Mucosa of descending colon (tissue), 3 donors: ENCODE results near the gene CLMN. TPM values are rescaled to one million over a fixed set of nuclear protein-coding genes. Genes with fewer than 3 reads are reported as not detected.

Source experiments
- ATAC-seq: fragments of 200-7000 bp; cut with Tn5 transposase; one replicate; pipeline ENCODE4 v1.9.1; 2020; ENCODE audit warnings: mild to moderate bottlenecking, moderate library complexity
- DNase-seq, 3 donors: peaks; one replicate each; pipeline ENCODE4 v3.0.0-alpha.2; 2020
- H3K36me3 ChIP-seq: fragments of 200-600 bp; one replicate; pipeline ENCODE4 v1.8.0; 2021; ENCODE audit warnings: low read depth, mild to moderate bottlenecking
- H3K4me1 ChIP-seq: fragments of 200-600 bp; one replicate; pipeline ENCODE4 v1.8.0; 2021; ENCODE audit warnings: low read depth, mild to moderate bottlenecking
- H3K4me3 ChIP-seq: fragments of 200-600 bp; one replicate; pipeline ENCODE4 v1.8.0; 2021; ENCODE audit warnings: mild to moderate bottlenecking
- H3K9me3 ChIP-seq: fragments of 200-600 bp; one replicate; pipeline ENCODE4 v1.8.0; 2021; ENCODE audit warnings: mild to moderate bottlenecking
- intact Hi-C, 2 donors: fragments of 100-400 bp; cut with DNase I in 1 of 2; cut with micrococcal nuclease in 1 of 2; formaldehyde crosslinking; loops; one replicate each; pipeline versions ENCODE4 v1.11.0 to v1.11.1; 2022; cut with DNase I, micrococcal nuclease
- total RNA-seq, 3 donors: library from RNA; stranded (reverse); fragmentation: NEBNext Ultra II Directional in 2 of 3; extraction: Animal tissue kit (Norgen Biotek cat#: 25700) in 2 of 3; gene quantifications; one replicate each; pipeline versions ENCODE4 v1.2.1 to v1.2.4, GENCODE V29; 2021 to 2023
- TF ChIP-seq, protein P1 (sequence below): fragments of 200-600 bp; IDR thresholded peaks from one replicate; pipeline ENCODE4 v1.8.0; 2022; ENCODE audit warnings: antibody characterized with exemption, mild to moderate bottlenecking
- donor health status: DM: no; HTN: no; CAD: no; lungs with moderate emphysema.
- donor health status: DM: no; HTN: no; CAD: no.
- donor health status: DM: no; HTN: yes; CAD: no.

The CLMN gene
- total RNA-seq, 3 donors from 2014 or later: 73.7 to 200 (median 132) TPM

DNA sequence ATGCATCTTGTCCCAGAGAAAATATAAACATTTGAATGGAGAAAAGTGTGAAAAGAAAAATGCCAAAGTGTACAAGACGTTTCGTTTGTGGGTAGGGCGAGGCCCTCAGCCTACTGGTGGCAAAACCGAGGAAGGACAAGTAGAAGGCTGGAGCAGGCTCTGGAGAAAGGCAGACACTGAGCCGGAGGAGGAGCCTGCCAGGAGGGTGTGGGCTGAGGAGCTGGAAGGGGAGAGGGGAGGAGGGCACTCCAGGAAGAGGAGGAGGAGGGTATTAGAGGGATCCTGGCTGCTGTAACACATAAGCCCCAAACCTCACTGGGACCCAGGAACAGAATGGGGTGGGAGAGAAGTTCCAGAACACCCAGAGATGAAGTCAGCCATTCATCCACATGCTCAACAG lies 47.7 kb downstream of the CLMN start:
- intact Hi-C loops: no loop called here
- no peak overlapping the region for H3K4me3 ChIP-seq
- H3K9me3 ChIP-seq: no peaks in the 10 kb centered on the region
- DNase-seq: peak in 1 of 3 donors; percentile 60
- TF ChIP-seq, protein P1, sequence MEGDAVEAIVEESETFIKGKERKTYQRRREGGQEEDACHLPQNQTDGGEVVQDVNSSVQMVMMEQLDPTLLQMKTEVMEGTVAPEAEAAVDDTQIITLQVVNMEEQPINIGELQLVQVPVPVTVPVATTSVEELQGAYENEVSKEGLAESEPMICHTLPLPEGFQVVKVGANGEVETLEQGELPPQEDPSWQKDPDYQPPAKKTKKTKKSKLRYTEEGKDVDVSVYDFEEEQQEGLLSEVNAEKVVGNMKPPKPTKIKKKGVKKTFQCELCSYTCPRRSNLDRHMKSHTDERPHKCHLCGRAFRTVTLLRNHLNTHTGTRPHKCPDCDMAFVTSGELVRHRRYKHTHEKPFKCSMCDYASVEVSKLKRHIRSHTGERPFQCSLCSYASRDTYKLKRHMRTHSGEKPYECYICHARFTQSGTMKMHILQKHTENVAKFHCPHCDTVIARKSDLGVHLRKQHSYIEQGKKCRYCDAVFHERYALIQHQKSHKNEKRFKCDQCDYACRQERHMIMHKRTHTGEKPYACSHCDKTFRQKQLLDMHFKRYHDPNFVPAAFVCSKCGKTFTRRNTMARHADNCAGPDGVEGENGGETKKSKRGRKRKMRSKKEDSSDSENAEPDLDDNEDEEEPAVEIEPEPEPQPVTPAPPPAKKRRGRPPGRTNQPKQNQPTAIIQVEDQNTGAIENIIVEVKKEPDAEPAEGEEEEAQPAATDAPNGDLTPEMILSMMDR: no peak
- H3K36me3 ChIP-seq: no peaks in the 10 kb centered on the region
- peak; percentile 20 for ATAC-seq
- peaks cover 37% of the 10 kb centered on the region for H3K4me1 ChIP-seq

GRCh38 chr14:95270203-95270602 lies 49.5 kb downstream of the CLMN start:
- TF ChIP-seq, protein P1: no peak
- Histone ChIP-seq H3K4me3 (no peak overlapping the region), H3K4me1 (peaks cover 53% of the 10 kb centered on the region), H3K9me3 (no peaks in the 10 kb centered on the region), H3K36me3 (no peaks in the 10 kb centered on the region)
- ATAC-seq (no peak), DNase-seq (no peak)
- intact Hi-C loops: no loop called here

DNA sequence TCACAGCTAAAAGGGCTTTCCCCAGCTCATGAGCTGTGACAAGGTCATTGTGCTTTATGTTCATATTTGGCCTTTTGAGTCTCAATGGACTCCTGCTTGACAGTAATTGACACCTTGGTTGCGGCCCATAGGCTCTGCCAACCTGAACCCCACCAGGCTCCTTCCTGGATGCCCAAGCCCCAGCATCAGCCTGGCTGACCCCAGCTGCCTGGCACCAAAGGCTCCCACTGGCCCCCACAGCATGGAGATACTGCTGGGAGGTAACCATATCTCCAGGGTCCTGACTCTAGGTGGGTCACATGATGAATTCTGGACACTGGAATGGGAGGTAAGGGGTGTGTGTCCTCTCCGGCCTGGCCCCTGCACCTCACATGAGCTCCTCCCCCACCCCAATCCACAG lies 50.2 kb downstream of the CLMN start:
- ATAC-seq (no peak), DNase-seq (no peak)
- TF ChIP-seq, protein P1: no peak
- intact Hi-C loops: no loop called here
- peaks cover 52% of the 10 kb centered on the region for H3K4me1 ChIP-seq
- no peak overlapping the region for H3K4me3 ChIP-seq
- no peaks in the 10 kb centered on the region for H3K9me3 ChIP-seq
- no peaks in the 10 kb centered on the region for H3K36me3 ChIP-seq

GRCh38 chr14:95268350-95268749 lies 51.4 kb downstream of the CLMN start:
- no peaks in the 10 kb centered on the region for H3K9me3 ChIP-seq
- intact Hi-C loops: no loop called here
- H3K4me3 ChIP-seq: no peak overlapping the region
- DNase-seq: no peak
- TF ChIP-seq, protein P1: no peak
- H3K4me1 ChIP-seq: peaks cover 46% of the 10 kb centered on the region
- no peak for ATAC-seq
- H3K36me3 ChIP-seq: no peaks in the 10 kb centered on the region

- H3K4me1 ChIP-seq: peaks cover 37% of the 10 kb centered on the region
- no peak for ATAC-seq
- H3K36me3 ChIP-seq: no peaks in the 10 kb centered on the region
- no peak for DNase-seq
- intact Hi-C loops: no loop called here
- TF ChIP-seq, protein P1: no peak
- no peak overlapping the region for H3K4me3 ChIP-seq
- H3K9me3 ChIP-seq: no peaks in the 10 kb centered on the region
Observed at GRCh38 chr14:95267306-95267705, 52.4 kb downstream of the CLMN start.
